Skeletal muscle cell (primary cell): Measurements from ENCODE around the gene NUBP2.

ENCODE experiments used
- DNase-seq: peaks from one replicate; pipeline ENCODE4 v3.0.0-alpha.2; 2010; ENCODE audit warnings: low read depth
- H3K4me3 ChIP-seq: 2 replicates; pipeline ENCODE4 v1.5.1; 2011; ENCODE audit warnings: low read depth, mild to moderate bottlenecking, control low read depth, low read length, moderate library complexity

The NUBP2 gene

GRCh38 chr16:1779741-1780676 lies 2.8 kb upstream of the NUBP2 start:
- no peak for DNase-seq
- no peak overlapping the region for H3K4me3 ChIP-seq

- no peak overlapping the region for H3K4me3 ChIP-seq
- DNase-seq = no peak
Observed at GRCh38 chr16:1780677-1781072, 2.1 kb upstream of the NUBP2 start.

GRCh38 chr16:1781254-1781653 lies 1.5 kb upstream of the NUBP2 start:
- H3K4me3 ChIP-seq = peak overlapping the region; percentile 81
- no peak for DNase-seq

GRCh38 chr16:1781758-1782407 lies 877 bp upstream of the NUBP2 start:
- DNase-seq = no peak

GRCh38 chr16:1784977-1785845 lies 2.5 kb downstream of the NUBP2 start:
- no peak overlapping the region for H3K4me3 ChIP-seq
- no peak for DNase-seq

More at GRCh38 chr16:1781758-1782407, 877 bp upstream of the NUBP2 start:
- H3K4me3 ChIP-seq = peak overlapping the region; percentile 81

GRCh38 chr16:1785846-1786170 lies 3.0 kb downstream of the NUBP2 start:
- no peak for DNase-seq
- no peak overlapping the region for H3K4me3 ChIP-seq

- H3K4me3 ChIP-seq = no peak overlapping the region
- no peak for DNase-seq
Observed at GRCh38 chr16:1786242-1787055, 3.7 kb downstream of the NUBP2 start.

GRCh38 chr16:1787056-1787321 lies 4.2 kb downstream of the NUBP2 start:
- H3K4me3 ChIP-seq = no peak overlapping the region
- DNase-seq = no peak

GRCh38 chr16:1787322-1788094 lies 4.7 kb downstream of the NUBP2 start:
- no peak for DNase-seq
- no peak overlapping the region for H3K4me3 ChIP-seq

GRCh38 chr16:1788095-1788707 lies 5.4 kb downstream of the NUBP2 start:
- H3K4me3 ChIP-seq = no peak overlapping the region
- no peak for DNase-seq

GRCh38 chr16:1788708-1789100 lies 5.9 kb downstream of the NUBP2 start:
- DNase-seq = no peak
- H3K4me3 ChIP-seq = no peak overlapping the region

GRCh38 chr16:1789643-1790045 lies 6.9 kb downstream of the NUBP2 start:
- no peak for DNase-seq

GRCh38 chr16:1790261-1790610 lies 7.5 kb downstream of the NUBP2 start:
- no peak overlapping the region for H3K4me3 ChIP-seq
- DNase-seq = no peak

More at GRCh38 chr16:1789643-1790045, 6.9 kb downstream of the NUBP2 start:
- no peak overlapping the region for H3K4me3 ChIP-seq

- no peak overlapping the region for H3K4me3 ChIP-seq
- DNase-seq = no peak
Observed at GRCh38 chr16:1790611-1791255, 8.0 kb downstream of the NUBP2 start.

- no peak for DNase-seq
- no peak overlapping the region for H3K4me3 ChIP-seq
Observed at GRCh38 chr16:1791256-1791942, 8.6 kb downstream of the NUBP2 start.

- H3K4me3 ChIP-seq = no peak overlapping the region
- DNase-seq = no peak
Observed at GRCh38 chr16:1791943-1792812, 9.4 kb downstream of the NUBP2 start.
